ENCODE results near the gene UBA6. TPM values are rescaled to one million over a fixed set of nuclear protein-coding genes. Genes with fewer than 3 reads are reported as not detected.
"Not testable (repeated sequence)": the region's sequence is repeated elsewhere in the genome, so short reads cannot be mapped to it uniquely, and the experiment has no call there.

UBA6 gene
- total and polyA plus RNA-seq, 8 donors, result 2.0 to 253 (median 11.7) TPM

DNA sequence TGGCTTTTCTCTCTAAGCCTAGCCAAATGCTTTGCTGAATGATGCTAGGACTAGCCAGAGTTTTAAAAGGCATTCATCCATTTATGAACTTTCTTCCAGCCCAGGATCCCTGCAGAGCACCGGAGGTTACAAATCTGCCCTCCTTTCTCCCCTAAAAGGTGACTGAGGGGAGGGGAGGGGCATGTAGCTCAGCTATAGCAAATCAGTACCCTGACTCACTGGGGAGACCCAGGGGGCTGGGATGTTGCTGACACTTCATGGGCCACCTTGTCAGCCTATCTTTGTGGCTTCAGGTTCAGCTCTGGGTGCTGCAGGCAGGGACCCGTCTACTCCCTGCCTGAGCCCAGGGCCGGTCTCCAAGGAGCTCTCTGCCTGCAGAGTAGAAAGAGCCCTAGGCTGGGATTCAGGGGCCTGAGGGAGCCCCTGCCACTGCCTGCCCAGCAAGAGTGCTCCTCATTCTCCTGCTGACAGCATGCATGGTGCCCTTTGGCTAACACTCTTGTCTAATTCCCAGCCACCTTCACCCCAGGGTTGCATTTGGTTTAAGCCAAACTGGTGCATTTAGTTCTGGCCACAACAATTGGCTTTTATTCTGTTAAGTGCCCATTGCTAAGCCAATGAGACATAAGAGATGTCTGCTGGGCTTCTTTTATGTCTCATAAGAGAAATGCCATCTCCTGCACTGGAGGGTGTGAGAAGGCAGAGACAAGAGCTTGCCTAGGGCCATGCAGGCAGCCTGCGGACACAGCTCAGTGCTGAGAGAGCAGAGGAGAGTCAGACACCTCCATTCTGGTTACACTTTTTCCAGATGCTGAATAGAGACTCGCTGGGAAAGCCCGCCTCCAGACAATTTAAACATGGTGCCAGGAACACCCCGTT lies 11.9 kb upstream of the UBA6 start:
- peaks cover 0 to 11% (median 7%) of the 10 kb centered on the region in 4 donors for H3K4me1 ChIP-seq
- H3K27ac ChIP-seq, result no peak overlapping the region
- 77 to 90% (median 84%) methylated on average over 7 of the region's 7 CpGs for WGBS, 5 donors

GRCh38 chr4:67712000-67712625 lies 11.2 kb upstream of the UBA6 start:
- WGBS, 5 donors, result 74 to 89% (median 81%) methylated on average over 3 of the region's 3 CpGs

More for the DNA sequence above, 11.9 kb upstream of the UBA6 start:
- TF ChIP-seq, protein P1, sequence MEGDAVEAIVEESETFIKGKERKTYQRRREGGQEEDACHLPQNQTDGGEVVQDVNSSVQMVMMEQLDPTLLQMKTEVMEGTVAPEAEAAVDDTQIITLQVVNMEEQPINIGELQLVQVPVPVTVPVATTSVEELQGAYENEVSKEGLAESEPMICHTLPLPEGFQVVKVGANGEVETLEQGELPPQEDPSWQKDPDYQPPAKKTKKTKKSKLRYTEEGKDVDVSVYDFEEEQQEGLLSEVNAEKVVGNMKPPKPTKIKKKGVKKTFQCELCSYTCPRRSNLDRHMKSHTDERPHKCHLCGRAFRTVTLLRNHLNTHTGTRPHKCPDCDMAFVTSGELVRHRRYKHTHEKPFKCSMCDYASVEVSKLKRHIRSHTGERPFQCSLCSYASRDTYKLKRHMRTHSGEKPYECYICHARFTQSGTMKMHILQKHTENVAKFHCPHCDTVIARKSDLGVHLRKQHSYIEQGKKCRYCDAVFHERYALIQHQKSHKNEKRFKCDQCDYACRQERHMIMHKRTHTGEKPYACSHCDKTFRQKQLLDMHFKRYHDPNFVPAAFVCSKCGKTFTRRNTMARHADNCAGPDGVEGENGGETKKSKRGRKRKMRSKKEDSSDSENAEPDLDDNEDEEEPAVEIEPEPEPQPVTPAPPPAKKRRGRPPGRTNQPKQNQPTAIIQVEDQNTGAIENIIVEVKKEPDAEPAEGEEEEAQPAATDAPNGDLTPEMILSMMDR (IDR thresholded peaks at IDR 0.05), result no peak
- TF ChIP-seq EP300 (IDR thresholded peaks at IDR 0.05) (no peak), POLR2A (IDR thresholded peaks at IDR 0.05) (no peak), POLR2AphosphoS5 (IDR thresholded peaks at IDR 0.05) (no peak)
- Histone ChIP-seq H3K9me3 (no peaks in the 10 kb centered on the region), H3K4me3 (no peak overlapping the region), H3K36me3 (peaks cover 0 to 12% (median 10%) of the 10 kb centered on the region in 4 donors), H3K27me3 (no peaks in the 10 kb centered on the region)
- intact Hi-C loops (cut with DNase I; ENCODE audit: low total_unique reads), result no loop called here
- DNase-seq, result no peak

DNA sequence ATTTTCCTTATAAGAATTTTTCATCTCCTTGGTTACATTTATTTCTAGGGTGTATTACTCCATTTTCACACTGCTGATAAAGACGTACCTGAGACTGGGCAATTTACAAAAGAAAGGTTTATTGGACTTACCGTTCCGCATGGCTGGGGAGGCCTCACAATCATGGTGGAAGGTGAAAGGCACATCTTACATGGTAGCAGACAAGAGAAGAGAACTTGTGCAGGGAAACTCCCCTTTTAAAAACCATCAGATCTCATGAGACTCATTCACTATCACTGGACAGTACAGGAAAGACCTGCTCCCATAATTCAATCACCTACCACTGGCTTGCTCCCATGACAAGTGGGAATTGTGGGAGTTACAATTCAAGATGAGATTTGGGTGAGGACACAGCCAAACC lies 5.7 kb upstream of the UBA6 start:
- WGBS, 5 donors, result 93 to 99% (median 97%) methylated on average over 3 of the region's 3 CpGs
- not testable (repeated sequence) for H3K27me3 ChIP-seq

More at GRCh38 chr4:67712000-67712625, 11.2 kb upstream of the UBA6 start:
- peaks cover 0 to 11% (median 7%) of the 10 kb centered on the region in 4 donors for H3K4me1 ChIP-seq
- no peak for TF ChIP-seq POLR2A (IDR thresholded peaks at IDR 0.05)
- TF ChIP-seq EP300 (IDR thresholded peaks at IDR 0.05), result no peak
- TF ChIP-seq, protein P1 (IDR thresholded peaks at IDR 0.05), result no peak
- no peak for TF ChIP-seq POLR2AphosphoS5 (IDR thresholded peaks at IDR 0.05)
- no peaks in the 10 kb centered on the region for H3K27me3 ChIP-seq
- H3K9me3 ChIP-seq, result no peaks in the 10 kb centered on the region
- H3K4me3 ChIP-seq, result no peak overlapping the region
- intact Hi-C loops (cut with DNase I; ENCODE audit: low total_unique reads), result no loop called here
- peaks cover 0 to 12% (median 8%) of the 10 kb centered on the region in 4 donors for H3K36me3 ChIP-seq
- no peak for DNase-seq
- no peak overlapping the region for H3K27ac ChIP-seq

GRCh38 chr4:67704843-67705242 lies 3.9 kb upstream of the UBA6 start:
- H3K9me3 ChIP-seq, result no peaks in the 10 kb centered on the region
- WGBS, 5 donors, result 96 to 99% (median 99%) methylated on average over 2 of the region's 2 CpGs
- H3K4me1 ChIP-seq, result peaks cover under 1 to 18% (median 10%) of the 10 kb centered on the region in 4 donors
- peaks cover 0 to 5% (median 2%) of the 10 kb centered on the region in 4 donors for H3K36me3 ChIP-seq
- no peak overlapping the region for H3K4me3 ChIP-seq
- intact Hi-C loops (cut with DNase I; ENCODE audit: low total_unique reads), result no loop called here
- no peaks in the 10 kb centered on the region for H3K27me3 ChIP-seq
- no peak for DNase-seq
- TF ChIP-seq, protein P1 (IDR thresholded peaks at IDR 0.05), result no peak
- TF ChIP-seq POLR2AphosphoS5 (IDR thresholded peaks at IDR 0.05), result no peak
- TF ChIP-seq POLR2A (IDR thresholded peaks at IDR 0.05), result no peak
- no peak for TF ChIP-seq EP300 (IDR thresholded peaks at IDR 0.05)
- no peak overlapping the region for H3K27ac ChIP-seq

More for the DNA sequence above, 5.7 kb upstream of the UBA6 start:
- intact Hi-C loops (cut with DNase I; ENCODE audit: low total_unique reads); DNase-seq; H3K36me3 ChIP-seq; H3K4me3 ChIP-seq; H3K9me3 ChIP-seq; H3K4me1 ChIP-seq; H3K27ac ChIP-seq: not testable (repeated sequence)
